Endodermal cell (in vitro differentiated cells): ENCODE results near the gene ZMAT5. TPM values are rescaled to one million over a fixed set of nuclear protein-coding genes. Genes with fewer than 3 reads are reported as not detected.

Source experiments
- DNase-seq: peaks from one replicate; pipeline ENCODE4 v3.0.0-alpha.2; 2017
- H3K27ac ChIP-seq: 2 replicates; pipeline ENCODE4 v1.5.1; 2013; ENCODE audit warnings: mild to moderate bottlenecking, low read depth, low read length, moderate library complexity
- H3K27me3 ChIP-seq: 2 replicates; pipeline ENCODE4 v1.6.1; 2013; ENCODE audit warnings: mild to moderate bottlenecking, low read length, moderate library complexity; ENCODE audit not compliant: insufficient read depth, control insufficient read depth, poor library complexity, severe bottlenecking
- H3K36me3 ChIP-seq: 2 replicates; pipeline ENCODE4 v1.7.0; 2013; ENCODE audit warnings: mild to moderate bottlenecking, low read length, moderate library complexity; ENCODE audit not compliant: control insufficient read depth, insufficient read depth
- H3K4me1 ChIP-seq: one replicate; pipeline ENCODE4 v1.7.0; 2013; ENCODE audit warnings: low read length; ENCODE audit not compliant: control insufficient read depth, insufficient read depth
- H3K4me3 ChIP-seq: 2 replicates; pipeline ENCODE4 v1.5.1; 2013; ENCODE audit warnings: mild to moderate bottlenecking, low read length, moderate library complexity
- H3K9ac ChIP-seq: 2 replicates; pipeline ENCODE4 v1.6.1; 2013; ENCODE audit warnings: mild to moderate bottlenecking, low read length, moderate library complexity; ENCODE audit not compliant: poor library complexity, severe bottlenecking; ENCODE audit errors: extremely low read depth
- H3K9me3 ChIP-seq: 2 replicates; pipeline ENCODE4 v1.6.1; 2013; ENCODE audit warnings: mild to moderate bottlenecking, low read length, moderate library complexity; ENCODE audit not compliant: control insufficient read depth
- H3K27ac Mint-ChIP-seq: 2 replicates; pipeline ENCODE4 v1.8.0; 2020; ENCODE audit warnings: mixed read lengths
- H3K27me3 Mint-ChIP-seq: 2 replicates; pipeline ENCODE4 v1.8.0; 2021; ENCODE audit warnings: mild to moderate bottlenecking, mixed read lengths; ENCODE audit not compliant: insufficient read depth
- H3K36me3 Mint-ChIP-seq: 2 replicates; pipeline ENCODE4 v1.8.0; 2020; ENCODE audit warnings: low read depth, mixed read lengths
- H3K4me1 Mint-ChIP-seq: 2 replicates; pipeline ENCODE4 v1.8.0; 2020; ENCODE audit warnings: mixed read lengths
- H3K4me3 Mint-ChIP-seq: 2 replicates; pipeline ENCODE4 v1.8.0; 2020; ENCODE audit warnings: mild to moderate bottlenecking, moderate library complexity, mixed read lengths
- H3K9me3 Mint-ChIP-seq: 2 replicates; pipeline ENCODE4 v1.8.0; 2020; ENCODE audit warnings: mild to moderate bottlenecking, mixed read lengths
- CTCF ChIP-seq: fragments of 200-600 bp; sonication (generic); conservative IDR thresholded peaks from 2 replicates; pipeline ENCODE4 v1.5.0; 2021; ENCODE audit warnings: antibody characterized with exemption, mild to moderate bottlenecking
- WGBS, 2 experiments: methylation state at CpG; one replicate each; pipeline versions ENCODE4 v1.1.5 to v1.1.7; 2013; ENCODE audit warnings: missing lambda C conversion rate in 2 of 2, mixed read lengths in 1 of 2; ENCODE audit not compliant: insufficient coverage in 1 of 2, insufficient read length in 1 of 2; 5-methylcytosine and 5-hydroxymethylcytosine counted together
- total RNA-seq, 2 donors: library from RNA; stranded (reverse); fragmentation: NEBNext Ultra II Directional in 1 of 2; extraction: Animal tissue kit (Norgen Biotek cat#: 25700) in 1 of 2; gene quantifications; 2 replicates in 1 of 2; 3 replicates in 1 of 2; pipeline ENCODE4 v1.2.1, GENCODE V29; 2021

ZMAT5 gene
- total RNA-seq, 2 donors from 2014 or later: 15.5 to 22.5 TPM

GRCh38 chr22:29780220-29780619 is 13.4 kb upstream of the ZMAT5 start:
- no peaks in the 10 kb centered on the region for H3K9me3 ChIP-seq
- WGBS, 2 experiments: 93 to 94% methylated on average over 4 to 5 of the region's 5 CpGs
- H3K36me3 ChIP-seq: no peaks in the 10 kb centered on the region
- no peak overlapping the region for H3K9ac ChIP-seq
- H3K4me1 ChIP-seq: peaks cover 11% of the 10 kb centered on the region
- DNase-seq: no peak
- H3K4me3 Mint-ChIP-seq: no peak overlapping the region
- no peaks in the 10 kb centered on the region for H3K27me3 ChIP-seq
- H3K9me3 Mint-ChIP-seq: no peaks in the 10 kb centered on the region
- H3K4me1 Mint-ChIP-seq: peaks cover 28% of the 10 kb centered on the region
- no peak for TF ChIP-seq CTCF
- no peak overlapping the region for H3K27ac ChIP-seq
- no peaks in the 10 kb centered on the region for H3K36me3 Mint-ChIP-seq
- no peak overlapping the region for H3K4me3 ChIP-seq
- no peak overlapping the region for H3K27ac Mint-ChIP-seq
- no peaks in the 10 kb centered on the region for H3K27me3 Mint-ChIP-seq

- H3K4me3 Mint-ChIP-seq: no peak overlapping the region
- peak; percentile 69 for DNase-seq
- no peak overlapping the region for H3K27ac ChIP-seq
- no peak overlapping the region for H3K27ac Mint-ChIP-seq
- no peak overlapping the region for H3K4me3 ChIP-seq
- H3K4me1 ChIP-seq: no peaks in the 10 kb centered on the region
- TF ChIP-seq CTCF: no peak
- peaks cover 22% of the 10 kb centered on the region for H3K36me3 Mint-ChIP-seq
- no peak overlapping the region for H3K9ac ChIP-seq
- H3K9me3 ChIP-seq: no peaks in the 10 kb centered on the region
- peaks cover 16% of the 10 kb centered on the region for H3K36me3 ChIP-seq
- peaks cover 10% of the 10 kb centered on the region for H3K4me1 Mint-ChIP-seq
- H3K27me3 Mint-ChIP-seq: no peaks in the 10 kb centered on the region
- no peaks in the 10 kb centered on the region for H3K9me3 Mint-ChIP-seq
- H3K27me3 ChIP-seq: no peaks in the 10 kb centered on the region
- 60 to 76% methylated on average over 2 of the region's 2 CpGs for WGBS, 2 experiments
Measured at GRCh38 chr22:29773233-29773632, 6.4 kb upstream of the ZMAT5 start.

- 72 to 81% methylated on average over 5 of the region's 5 CpGs for WGBS, 2 experiments
- Mint-ChIP-seq H3K4me3 (no peak overlapping the region), H3K9me3 (no peaks in the 10 kb centered on the region), H3K27ac (peak overlapping the region; percentile 62), H3K4me1 (peaks cover 14% of the 10 kb centered on the region), H3K27me3 (no peaks in the 10 kb centered on the region), H3K36me3 (peaks cover 22% of the 10 kb centered on the region)
- H3K36me3 ChIP-seq: peaks cover 16% of the 10 kb centered on the region
- H3K27ac ChIP-seq: no peak overlapping the region
- no peak overlapping the region for H3K4me3 ChIP-seq
- TF ChIP-seq CTCF: peak; percentile 73
- no peaks in the 10 kb centered on the region for H3K4me1 ChIP-seq
- peak; percentile 71 for DNase-seq
- H3K9ac ChIP-seq: no peak overlapping the region
- no peaks in the 10 kb centered on the region for H3K27me3 ChIP-seq
- no peaks in the 10 kb centered on the region for H3K9me3 ChIP-seq
Measured at GRCh38 chr22:29772170-29772641, 5.4 kb upstream of the ZMAT5 start.
